BE2C (cell line): Measurements from ENCODE around the gene CACNA2D3.

ENCODE experiments used
- DNase-seq: peaks from one replicate; pipeline ENCODE4 v3.0.0-alpha.2; 2020
- H3K27me3 ChIP-seq: fragments of 250-450 bp; sonication (Bioruptor Pico); 2 replicates; pipeline ENCODE4 v1.5.1; 2020; ENCODE audit warnings: mild to moderate bottlenecking
- H3K36me3 ChIP-seq: fragments of 250-450 bp; sonication (Bioruptor Pico); 2 replicates; pipeline ENCODE4 v1.5.1; 2020; ENCODE audit warnings: mild to moderate bottlenecking
- H3K4me1 ChIP-seq: fragments of 250-450 bp; sonication (Bioruptor Pico); 2 replicates; pipeline ENCODE4 v1.5.1; 2020
- H3K4me3 ChIP-seq: 2 replicates; pipeline ENCODE4 v1.5.1; 2011; ENCODE audit warnings: low read depth, low read length
- H3K9me3 ChIP-seq: fragments of 250-450 bp; sonication (Bioruptor Pico); 2 replicates; pipeline ENCODE4 v1.5.1; 2020
- TF ChIP-seq, protein P1 (sequence below): IDR thresholded peaks from 2 replicates; pipeline ENCODE4 v1.5.1; 2012; ENCODE audit warnings: mild to moderate bottlenecking, low read depth, low read length

CACNA2D3 gene

DNA sequence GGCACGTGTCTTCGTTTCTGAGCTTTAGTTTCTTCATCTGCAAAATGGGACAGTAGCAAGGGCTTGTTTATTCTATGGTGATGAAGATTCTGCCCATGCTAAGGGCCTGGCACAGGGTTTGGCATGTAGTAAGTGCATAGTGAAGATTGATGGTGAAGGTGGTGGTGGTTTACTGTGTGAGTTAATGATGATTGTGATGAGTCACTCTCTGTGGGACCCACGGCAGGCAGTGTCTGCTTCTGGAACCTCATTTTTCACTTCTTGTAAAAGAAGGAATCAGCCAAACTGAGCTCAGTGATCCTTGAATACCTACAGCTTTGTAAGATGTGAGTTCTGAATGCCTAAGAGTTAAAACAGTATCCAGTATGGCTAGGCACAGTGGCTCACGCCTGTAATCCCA, 891.7 kb downstream of the CACNA2D3 start:
- Histone ChIP-seq H3K4me3 (no peak overlapping the region), H3K4me1 (no peaks in the 10 kb centered on the region), H3K27me3 (no peaks in the 10 kb centered on the region), H3K9me3 (no peaks in the 10 kb centered on the region), H3K36me3 (no peaks in the 10 kb centered on the region)
- TF ChIP-seq, protein P1, sequence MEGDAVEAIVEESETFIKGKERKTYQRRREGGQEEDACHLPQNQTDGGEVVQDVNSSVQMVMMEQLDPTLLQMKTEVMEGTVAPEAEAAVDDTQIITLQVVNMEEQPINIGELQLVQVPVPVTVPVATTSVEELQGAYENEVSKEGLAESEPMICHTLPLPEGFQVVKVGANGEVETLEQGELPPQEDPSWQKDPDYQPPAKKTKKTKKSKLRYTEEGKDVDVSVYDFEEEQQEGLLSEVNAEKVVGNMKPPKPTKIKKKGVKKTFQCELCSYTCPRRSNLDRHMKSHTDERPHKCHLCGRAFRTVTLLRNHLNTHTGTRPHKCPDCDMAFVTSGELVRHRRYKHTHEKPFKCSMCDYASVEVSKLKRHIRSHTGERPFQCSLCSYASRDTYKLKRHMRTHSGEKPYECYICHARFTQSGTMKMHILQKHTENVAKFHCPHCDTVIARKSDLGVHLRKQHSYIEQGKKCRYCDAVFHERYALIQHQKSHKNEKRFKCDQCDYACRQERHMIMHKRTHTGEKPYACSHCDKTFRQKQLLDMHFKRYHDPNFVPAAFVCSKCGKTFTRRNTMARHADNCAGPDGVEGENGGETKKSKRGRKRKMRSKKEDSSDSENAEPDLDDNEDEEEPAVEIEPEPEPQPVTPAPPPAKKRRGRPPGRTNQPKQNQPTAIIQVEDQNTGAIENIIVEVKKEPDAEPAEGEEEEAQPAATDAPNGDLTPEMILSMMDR, result no peak
- DNase-seq, result no peak

DNA sequence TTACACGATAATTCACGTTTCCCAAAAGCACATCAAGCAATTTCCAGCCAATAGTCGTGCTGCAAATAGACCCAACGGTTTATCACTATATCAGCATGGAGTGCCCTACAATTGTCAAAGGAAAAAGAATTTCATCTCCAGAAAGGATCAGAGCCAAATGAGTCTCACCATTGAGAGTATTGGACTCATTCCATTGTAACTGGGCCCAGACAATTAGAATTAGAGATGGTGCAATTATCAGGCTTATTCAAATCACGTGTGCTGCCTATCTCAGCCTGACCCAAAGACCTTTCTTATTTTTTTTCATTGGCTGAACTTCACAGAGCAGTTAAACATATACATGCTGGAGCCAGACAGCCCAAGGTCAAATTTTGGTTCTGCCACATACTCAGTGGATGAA, 892.6 kb downstream of the CACNA2D3 start:
- no peaks in the 10 kb centered on the region for H3K9me3 ChIP-seq
- no peak overlapping the region for H3K4me3 ChIP-seq
- no peaks in the 10 kb centered on the region for H3K4me1 ChIP-seq
- TF ChIP-seq, protein P1, result no peak
- DNase-seq, result no peak
- no peaks in the 10 kb centered on the region for H3K36me3 ChIP-seq
- H3K27me3 ChIP-seq, result no peaks in the 10 kb centered on the region

DNA sequence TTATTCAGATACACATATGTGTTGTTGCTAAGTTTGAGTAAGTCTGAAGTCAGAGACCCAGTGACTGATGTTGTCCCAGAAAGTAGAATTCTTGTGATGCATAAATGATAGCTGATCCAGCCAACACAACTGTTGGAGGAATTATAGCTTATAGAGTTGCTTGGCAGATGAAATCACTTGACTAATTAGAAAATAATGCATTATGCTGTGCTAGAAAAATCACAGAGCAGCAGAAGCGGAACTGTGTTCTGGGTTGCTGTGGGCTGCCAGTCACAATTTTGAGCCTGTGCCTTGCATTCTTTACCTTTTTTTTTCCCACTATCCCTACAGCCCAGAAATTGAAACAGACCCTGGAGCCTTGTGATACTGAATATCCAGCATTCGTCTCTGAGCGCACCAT, 895.5 kb downstream of the CACNA2D3 start:
- no peak for DNase-seq
- TF ChIP-seq, protein P1, result no peak
- no peaks in the 10 kb centered on the region for H3K36me3 ChIP-seq
- no peaks in the 10 kb centered on the region for H3K27me3 ChIP-seq
- H3K4me1 ChIP-seq, result no peaks in the 10 kb centered on the region
- no peaks in the 10 kb centered on the region for H3K9me3 ChIP-seq
- no peak overlapping the region for H3K4me3 ChIP-seq

DNA sequence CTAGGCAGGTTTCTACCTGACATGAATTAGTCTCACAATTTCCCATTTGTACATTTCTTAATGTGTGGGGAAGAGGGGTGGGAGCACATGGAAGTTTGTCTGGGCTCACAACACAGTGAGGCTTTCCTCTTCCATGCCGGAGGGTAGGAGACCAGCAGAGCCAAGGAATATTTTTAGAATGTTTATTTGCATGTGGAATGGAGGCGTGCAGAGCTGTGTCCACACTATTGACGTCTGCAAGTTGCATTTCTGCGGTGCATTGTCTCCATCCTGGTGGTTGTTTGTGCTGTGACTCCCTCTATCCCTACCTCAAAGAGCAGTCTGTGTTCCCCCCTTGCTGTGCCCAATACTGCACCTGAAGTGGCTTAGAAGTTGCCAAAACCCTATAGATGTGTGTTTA, 908.6 kb downstream of the CACNA2D3 start:
- no peaks in the 10 kb centered on the region for H3K4me1 ChIP-seq
- H3K4me3 ChIP-seq, result no peak overlapping the region
- TF ChIP-seq, protein P1, result no peak
- no peaks in the 10 kb centered on the region for H3K27me3 ChIP-seq
- no peaks in the 10 kb centered on the region for H3K9me3 ChIP-seq
- DNase-seq, result no peak
- H3K36me3 ChIP-seq, result no peaks in the 10 kb centered on the region

DNA sequence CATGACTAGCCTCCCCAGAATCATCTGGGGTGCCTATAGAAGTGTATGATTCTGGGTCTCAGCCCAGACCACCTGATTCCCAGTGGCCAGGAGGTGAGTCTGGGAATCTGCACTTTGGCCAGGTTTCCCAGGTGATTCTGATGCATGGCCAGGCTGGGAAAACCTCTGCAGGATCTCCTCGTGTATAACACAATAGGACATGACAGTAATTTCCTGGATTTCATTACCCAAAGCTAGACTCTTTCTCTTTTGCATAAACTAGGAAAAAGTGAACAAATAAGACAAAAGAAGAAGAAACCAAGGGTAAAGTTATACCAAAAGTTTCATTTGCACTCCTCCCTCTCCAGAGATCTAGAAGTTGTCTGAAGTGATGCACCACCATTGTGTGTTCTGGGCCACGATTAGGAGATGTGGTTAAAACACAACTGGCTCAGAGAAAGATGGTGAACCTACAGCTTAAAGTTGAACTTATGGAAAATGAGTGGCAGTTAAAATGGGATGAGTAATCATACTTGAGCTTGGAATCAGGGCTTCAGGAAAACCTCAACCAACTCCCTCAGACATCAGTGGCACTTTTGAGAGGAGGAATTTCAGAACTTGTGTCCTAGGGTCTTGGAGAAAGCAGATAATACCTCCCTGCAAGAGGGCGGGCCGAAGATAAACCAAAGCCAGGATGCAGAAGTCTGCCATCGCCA, 914.7 kb downstream of the CACNA2D3 start:
- Histone ChIP-seq H3K27me3 (no peaks in the 10 kb centered on the region), H3K4me3 (no peak overlapping the region), H3K4me1 (no peaks in the 10 kb centered on the region), H3K9me3 (no peaks in the 10 kb centered on the region), H3K36me3 (no peaks in the 10 kb centered on the region)
- TF ChIP-seq, protein P1, result no peak
- no peak for DNase-seq

DNA sequence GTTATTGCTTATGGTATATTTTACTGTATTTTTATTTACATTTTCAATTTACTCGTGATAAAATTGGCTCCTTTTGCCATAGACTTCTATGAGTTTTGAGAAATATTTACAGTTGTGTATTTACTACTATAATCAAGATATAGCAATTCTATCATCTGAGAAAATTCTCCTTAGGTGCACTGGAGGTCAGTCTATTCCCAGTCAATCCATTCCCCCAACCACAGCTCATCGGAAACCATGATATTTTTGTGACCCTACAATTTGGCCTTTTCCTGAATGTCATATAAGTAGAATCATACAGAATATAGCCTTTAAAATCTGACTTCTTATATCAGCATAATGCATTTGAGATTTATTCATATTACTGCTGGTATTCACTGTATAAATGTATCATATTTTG, 920.2 kb downstream of the CACNA2D3 start:
- no peak for DNase-seq
- H3K36me3 ChIP-seq, result no peaks in the 10 kb centered on the region
- no peak overlapping the region for H3K4me3 ChIP-seq
- TF ChIP-seq, protein P1, result no peak
- H3K4me1 ChIP-seq, result no peaks in the 10 kb centered on the region
- H3K27me3 ChIP-seq, result no peaks in the 10 kb centered on the region
- H3K9me3 ChIP-seq, result no peaks in the 10 kb centered on the region
